HepG2 (cell line): ENCODE measurements around the gene KIAA0319L.

Experiments
- ATF1 ChIP-seq: IDR thresholded peaks from 2 replicates; pipeline ENCODE4 v1.6.1; 2016; ENCODE audit warnings: mild to moderate bottlenecking, control low read depth
- EZH2 ChIP-seq: conservative IDR thresholded peaks from 2 replicates; pipeline ENCODE4 v1.6.1; 2012; ENCODE audit warnings: mild to moderate bottlenecking, low read depth, low read length, moderate library complexity
- MTF2 ChIP-seq: sonication (generic); formaldehyde crosslinking; IDR thresholded peaks from 2 replicates; pipeline ENCODE4 v1.5.0; 2020; ENCODE audit warnings: missing genetic modification reagents, borderline replicate concordance
- PHF8 ChIP-seq: sonication (generic); formaldehyde crosslinking; IDR thresholded peaks from 2 replicates; pipeline ENCODE4 v1.5.0; 2020; ENCODE audit warnings: missing genetic modification reagents
- SATB2 ChIP-seq: sonication (generic); formaldehyde crosslinking; IDR thresholded peaks from 2 replicates; pipeline ENCODE4 v1.5.0; 2020; ENCODE audit warnings: missing genetic modification reagents
- TF ChIP-seq, protein P1 (sequence below), 2 experiments: IDR thresholded peaks; 2 replicates each; pipeline ENCODE4 v1.6.1; 2011 to 2012; ENCODE audit warnings: low read length in 2 of 2, borderline replicate concordance in 1 of 2, low read depth in 1 of 2, mild to moderate bottlenecking in 1 of 2, moderate library complexity in 1 of 2
- TF ChIP-seq, protein P2 (sequence below): sonication (generic); formaldehyde crosslinking; IDR thresholded peaks from 2 replicates; pipeline ENCODE4 v1.5.0; 2020; ENCODE audit warnings: mild to moderate bottlenecking, missing genetic modification reagents, moderate library complexity
- TF ChIP-seq, protein P3 (sequence below): sonication (generic); formaldehyde crosslinking; conservative IDR thresholded peaks from 2 replicates; pipeline ENCODE4 v1.4.0; 2020; ENCODE audit warnings: missing genetic modification reagents

DNA sequence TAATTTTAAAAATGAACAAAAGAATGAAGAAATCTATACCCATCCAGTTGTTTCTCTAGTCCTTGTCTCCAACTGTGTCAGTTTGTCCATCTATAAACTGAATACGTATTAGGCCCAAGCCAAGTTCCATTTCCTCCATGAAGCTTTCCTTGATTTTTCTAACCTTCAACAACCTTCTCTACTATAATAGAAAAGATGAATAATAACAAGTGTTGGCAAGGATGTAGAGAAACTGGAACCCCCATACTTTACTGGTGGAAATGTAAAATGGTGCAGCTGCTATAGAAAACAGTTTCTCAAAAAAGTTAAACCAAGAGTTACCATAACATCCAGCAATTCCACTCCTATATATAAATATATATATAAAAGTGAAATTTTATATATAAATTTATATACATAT is 10.6 kb downstream of the KIAA0319L start:
- TF ChIP-seq, protein P1, sequence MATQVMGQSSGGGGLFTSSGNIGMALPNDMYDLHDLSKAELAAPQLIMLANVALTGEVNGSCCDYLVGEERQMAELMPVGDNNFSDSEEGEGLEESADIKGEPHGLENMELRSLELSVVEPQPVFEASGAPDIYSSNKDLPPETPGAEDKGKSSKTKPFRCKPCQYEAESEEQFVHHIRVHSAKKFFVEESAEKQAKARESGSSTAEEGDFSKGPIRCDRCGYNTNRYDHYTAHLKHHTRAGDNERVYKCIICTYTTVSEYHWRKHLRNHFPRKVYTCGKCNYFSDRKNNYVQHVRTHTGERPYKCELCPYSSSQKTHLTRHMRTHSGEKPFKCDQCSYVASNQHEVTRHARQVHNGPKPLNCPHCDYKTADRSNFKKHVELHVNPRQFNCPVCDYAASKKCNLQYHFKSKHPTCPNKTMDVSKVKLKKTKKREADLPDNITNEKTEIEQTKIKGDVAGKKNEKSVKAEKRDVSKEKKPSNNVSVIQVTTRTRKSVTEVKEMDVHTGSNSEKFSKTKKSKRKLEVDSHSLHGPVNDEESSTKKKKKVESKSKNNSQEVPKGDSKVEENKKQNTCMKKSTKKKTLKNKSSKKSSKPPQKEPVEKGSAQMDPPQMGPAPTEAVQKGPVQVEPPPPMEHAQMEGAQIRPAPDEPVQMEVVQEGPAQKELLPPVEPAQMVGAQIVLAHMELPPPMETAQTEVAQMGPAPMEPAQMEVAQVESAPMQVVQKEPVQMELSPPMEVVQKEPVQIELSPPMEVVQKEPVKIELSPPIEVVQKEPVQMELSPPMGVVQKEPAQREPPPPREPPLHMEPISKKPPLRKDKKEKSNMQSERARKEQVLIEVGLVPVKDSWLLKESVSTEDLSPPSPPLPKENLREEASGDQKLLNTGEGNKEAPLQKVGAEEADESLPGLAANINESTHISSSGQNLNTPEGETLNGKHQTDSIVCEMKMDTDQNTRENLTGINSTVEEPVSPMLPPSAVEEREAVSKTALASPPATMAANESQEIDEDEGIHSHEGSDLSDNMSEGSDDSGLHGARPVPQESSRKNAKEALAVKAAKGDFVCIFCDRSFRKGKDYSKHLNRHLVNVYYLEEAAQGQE (IDR thresholded peaks at IDR 0.05; ENCODE audit: borderline replicate concordance in 1 of 2, low read depth in 1 of 2, low read length in 2 of 2): no peak
- TF ChIP-seq, protein P2, sequence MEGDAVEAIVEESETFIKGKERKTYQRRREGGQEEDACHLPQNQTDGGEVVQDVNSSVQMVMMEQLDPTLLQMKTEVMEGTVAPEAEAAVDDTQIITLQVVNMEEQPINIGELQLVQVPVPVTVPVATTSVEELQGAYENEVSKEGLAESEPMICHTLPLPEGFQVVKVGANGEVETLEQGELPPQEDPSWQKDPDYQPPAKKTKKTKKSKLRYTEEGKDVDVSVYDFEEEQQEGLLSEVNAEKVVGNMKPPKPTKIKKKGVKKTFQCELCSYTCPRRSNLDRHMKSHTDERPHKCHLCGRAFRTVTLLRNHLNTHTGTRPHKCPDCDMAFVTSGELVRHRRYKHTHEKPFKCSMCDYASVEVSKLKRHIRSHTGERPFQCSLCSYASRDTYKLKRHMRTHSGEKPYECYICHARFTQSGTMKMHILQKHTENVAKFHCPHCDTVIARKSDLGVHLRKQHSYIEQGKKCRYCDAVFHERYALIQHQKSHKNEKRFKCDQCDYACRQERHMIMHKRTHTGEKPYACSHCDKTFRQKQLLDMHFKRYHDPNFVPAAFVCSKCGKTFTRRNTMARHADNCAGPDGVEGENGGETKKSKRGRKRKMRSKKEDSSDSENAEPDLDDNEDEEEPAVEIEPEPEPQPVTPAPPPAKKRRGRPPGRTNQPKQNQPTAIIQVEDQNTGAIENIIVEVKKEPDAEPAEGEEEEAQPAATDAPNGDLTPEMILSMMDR (CRISPR knock-in tag): no peak
- no peak for TF ChIP-seq EZH2
- TF ChIP-seq SATB2: no peak
- TF ChIP-seq, protein P3, sequence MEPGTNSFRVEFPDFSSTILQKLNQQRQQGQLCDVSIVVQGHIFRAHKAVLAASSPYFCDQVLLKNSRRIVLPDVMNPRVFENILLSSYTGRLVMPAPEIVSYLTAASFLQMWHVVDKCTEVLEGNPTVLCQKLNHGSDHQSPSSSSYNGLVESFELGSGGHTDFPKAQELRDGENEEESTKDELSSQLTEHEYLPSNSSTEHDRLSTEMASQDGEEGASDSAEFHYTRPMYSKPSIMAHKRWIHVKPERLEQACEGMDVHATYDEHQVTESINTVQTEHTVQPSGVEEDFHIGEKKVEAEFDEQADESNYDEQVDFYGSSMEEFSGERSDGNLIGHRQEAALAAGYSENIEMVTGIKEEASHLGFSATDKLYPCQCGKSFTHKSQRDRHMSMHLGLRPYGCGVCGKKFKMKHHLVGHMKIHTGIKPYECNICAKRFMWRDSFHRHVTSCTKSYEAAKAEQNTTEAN: no peak
- no peak for TF ChIP-seq ATF1 (CRISPR knock-in tag)
- no peak for TF ChIP-seq PHF8 (CRISPR knock-in tag)
- TF ChIP-seq MTF2 (CRISPR knock-in tag): no peak
